Measurements from ENCODE around the gene PRKG1. TPM values are rescaled to one million over a fixed set of nuclear protein-coding genes. Genes with fewer than 3 reads are reported as not detected.

PRKG1 gene
- total RNA-seq, 4 donors from 2014 or later, result 24.5 to 46.1 (median 37.1) TPM

DNA sequence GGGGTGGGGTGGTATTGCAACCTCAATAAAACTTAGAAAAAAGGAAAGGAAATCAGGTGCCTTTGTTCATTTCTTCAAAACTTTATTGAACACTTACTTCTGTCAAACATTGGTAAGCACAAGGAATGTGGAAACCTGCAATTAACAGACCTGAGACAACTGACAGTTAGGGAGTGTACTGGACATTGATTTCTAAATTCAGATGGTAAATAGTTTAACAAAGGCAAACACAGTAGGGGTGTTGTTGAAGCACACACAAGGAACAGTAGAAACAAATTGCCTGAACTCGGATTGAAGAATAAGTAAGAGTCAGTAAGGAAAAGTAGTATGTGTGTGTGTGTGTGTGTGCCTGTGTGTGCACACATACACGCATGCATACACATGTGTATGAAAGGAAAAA is 516.5 kb downstream of the PRKG1 start:
- TF ChIP-seq, protein P1, sequence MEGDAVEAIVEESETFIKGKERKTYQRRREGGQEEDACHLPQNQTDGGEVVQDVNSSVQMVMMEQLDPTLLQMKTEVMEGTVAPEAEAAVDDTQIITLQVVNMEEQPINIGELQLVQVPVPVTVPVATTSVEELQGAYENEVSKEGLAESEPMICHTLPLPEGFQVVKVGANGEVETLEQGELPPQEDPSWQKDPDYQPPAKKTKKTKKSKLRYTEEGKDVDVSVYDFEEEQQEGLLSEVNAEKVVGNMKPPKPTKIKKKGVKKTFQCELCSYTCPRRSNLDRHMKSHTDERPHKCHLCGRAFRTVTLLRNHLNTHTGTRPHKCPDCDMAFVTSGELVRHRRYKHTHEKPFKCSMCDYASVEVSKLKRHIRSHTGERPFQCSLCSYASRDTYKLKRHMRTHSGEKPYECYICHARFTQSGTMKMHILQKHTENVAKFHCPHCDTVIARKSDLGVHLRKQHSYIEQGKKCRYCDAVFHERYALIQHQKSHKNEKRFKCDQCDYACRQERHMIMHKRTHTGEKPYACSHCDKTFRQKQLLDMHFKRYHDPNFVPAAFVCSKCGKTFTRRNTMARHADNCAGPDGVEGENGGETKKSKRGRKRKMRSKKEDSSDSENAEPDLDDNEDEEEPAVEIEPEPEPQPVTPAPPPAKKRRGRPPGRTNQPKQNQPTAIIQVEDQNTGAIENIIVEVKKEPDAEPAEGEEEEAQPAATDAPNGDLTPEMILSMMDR (IDR thresholded peaks at IDR 0.05), result no peak
- no peak for TF ChIP-seq POLR2AphosphoS5 (IDR thresholded peaks at IDR 0.05)
- TF ChIP-seq POLR2A (IDR thresholded peaks at IDR 0.05; ENCODE audit: low read depth), result no peak
- no peak for TF ChIP-seq EP300 (IDR thresholded peaks at IDR 0.05)
- no peaks in the 10 kb centered on the region for H3K4me1 ChIP-seq
- no peak overlapping the region for H3K4me3 ChIP-seq
- WGBS, result 94% methylated on average over 2 of the region's 2 CpGs
- no peak overlapping the region for H3K27ac ChIP-seq (replicated peaks in 1 of 4)
- DNase-seq (ENCODE audit: extremely low spot score), result no peak
- H3K27me3 ChIP-seq, result no peaks in the 10 kb centered on the region
- intact Hi-C loops (cut with DNase I), result no loop called here
- H3K9me3 ChIP-seq, result no peaks in the 10 kb centered on the region
- H3K36me3 ChIP-seq, result no peaks in the 10 kb centered on the region

- no peak overlapping the region for H3K27ac ChIP-seq (replicated peaks in 1 of 4)
- WGBS, result 86% methylated on average over 3 of the region's 3 CpGs
- TF ChIP-seq EP300 (IDR thresholded peaks at IDR 0.05), result no peak
- TF ChIP-seq, protein P1 (IDR thresholded peaks at IDR 0.05), result no peak
- TF ChIP-seq POLR2A (IDR thresholded peaks at IDR 0.05; ENCODE audit: low read depth), result no peak
- TF ChIP-seq POLR2AphosphoS5 (IDR thresholded peaks at IDR 0.05), result no peak
- DNase-seq (ENCODE audit: extremely low spot score), result no peak
- H3K9me3 ChIP-seq, result no peaks in the 10 kb centered on the region
- H3K4me3 ChIP-seq, result no peak overlapping the region
- intact Hi-C loops (cut with DNase I), result no loop called here
- H3K4me1 ChIP-seq, result no peaks in the 10 kb centered on the region
- no peaks in the 10 kb centered on the region for H3K27me3 ChIP-seq
- no peaks in the 10 kb centered on the region for H3K36me3 ChIP-seq
These were observed 522.4 kb downstream of the PRKG1 start for GRCh38 chr10:51596695-51597094.

- intact Hi-C loops (cut with DNase I), result no loop called here
- no peaks in the 10 kb centered on the region for H3K4me1 ChIP-seq
- H3K36me3 ChIP-seq, result no peaks in the 10 kb centered on the region
- H3K27me3 ChIP-seq, result no peaks in the 10 kb centered on the region
- no peak for TF ChIP-seq EP300 (IDR thresholded peaks at IDR 0.05)
- no peak for TF ChIP-seq POLR2AphosphoS5 (IDR thresholded peaks at IDR 0.05)
- TF ChIP-seq POLR2A (IDR thresholded peaks at IDR 0.05; ENCODE audit: low read depth), result no peak
- TF ChIP-seq, protein P1 (IDR thresholded peaks at IDR 0.05), result no peak
- H3K4me3 ChIP-seq, result no peak overlapping the region
- no peaks in the 10 kb centered on the region for H3K9me3 ChIP-seq
- DNase-seq (ENCODE audit: extremely low spot score), result no peak
- no peak overlapping the region for H3K27ac ChIP-seq (replicated peaks in 1 of 4)
- WGBS, result 76% methylated on average over 1 of the region's 1 CpG
These were observed 525.4 kb downstream of the PRKG1 start for GRCh38 chr10:51599647-51600046.

DNA sequence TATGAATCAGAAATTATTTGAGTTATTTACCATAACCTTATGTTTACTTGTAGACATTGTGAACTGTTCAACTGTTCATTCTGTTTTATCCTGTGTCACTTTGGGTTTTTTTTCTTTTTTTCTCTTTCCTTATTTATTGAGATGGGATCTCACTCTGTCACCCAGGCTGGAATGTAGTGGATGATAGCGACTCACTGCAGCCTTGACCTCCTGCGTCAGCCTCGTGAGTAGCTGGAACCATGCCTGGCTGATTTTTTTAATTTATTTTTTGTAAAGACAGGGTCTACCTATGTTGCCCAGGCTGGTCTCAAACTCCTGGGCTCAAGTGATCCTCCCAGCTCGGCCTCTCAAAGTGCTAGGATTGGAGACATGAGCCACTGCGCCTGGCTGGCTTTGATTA is 528.0 kb downstream of the PRKG1 start:
- intact Hi-C loops (cut with DNase I), result no loop called here
- no peaks in the 10 kb centered on the region for H3K27me3 ChIP-seq
- TF ChIP-seq EP300 (IDR thresholded peaks at IDR 0.05), result no peak
- TF ChIP-seq, protein P1 (IDR thresholded peaks at IDR 0.05), result no peak
- no peak for TF ChIP-seq POLR2A (IDR thresholded peaks at IDR 0.05; ENCODE audit: low read depth)
- no peak for TF ChIP-seq POLR2AphosphoS5 (IDR thresholded peaks at IDR 0.05)
- no peaks in the 10 kb centered on the region for H3K9me3 ChIP-seq
- H3K4me1 ChIP-seq, result no peaks in the 10 kb centered on the region
- no peak for DNase-seq (ENCODE audit: extremely low spot score)
- 72% methylated on average over 5 of the region's 5 CpGs for WGBS
- H3K27ac ChIP-seq (replicated peaks in 1 of 4), result no peak overlapping the region
- no peak overlapping the region for H3K4me3 ChIP-seq
- no peaks in the 10 kb centered on the region for H3K36me3 ChIP-seq

DNA sequence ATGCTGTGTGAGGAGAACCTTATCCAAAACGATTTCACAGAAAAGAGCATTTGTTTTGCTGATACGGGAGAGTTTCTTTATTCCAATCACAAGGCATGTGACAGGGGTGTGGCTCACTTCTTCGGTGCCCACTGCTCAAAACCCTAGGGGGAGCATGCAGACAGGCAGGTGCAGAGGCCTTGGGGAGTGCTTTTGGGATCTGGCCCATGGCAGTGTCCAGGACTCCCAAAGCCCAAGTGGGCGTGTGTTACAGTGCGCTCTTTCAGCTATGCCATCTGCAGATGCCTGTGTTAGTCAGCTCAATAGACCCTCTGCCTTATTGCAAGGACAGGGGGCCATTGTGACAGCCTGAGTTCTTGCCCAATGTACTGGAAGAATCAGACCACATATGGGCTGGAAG is 530.3 kb downstream of the PRKG1 start:
- WGBS, result 78% methylated on average over 4 of the region's 5 CpGs
- Histone ChIP-seq H3K4me3 (no peak overlapping the region), H3K27ac (replicated peaks in 1 of 4) (no peak overlapping the region), H3K9me3 (no peaks in the 10 kb centered on the region), H3K27me3 (no peaks in the 10 kb centered on the region), H3K36me3 (no peaks in the 10 kb centered on the region), H3K4me1 (no peaks in the 10 kb centered on the region)
- TF ChIP-seq, protein P1 (IDR thresholded peaks at IDR 0.05), result no peak
- TF ChIP-seq POLR2A (IDR thresholded peaks at IDR 0.05; ENCODE audit: low read depth) (no peak), EP300 (IDR thresholded peaks at IDR 0.05) (no peak), POLR2AphosphoS5 (IDR thresholded peaks at IDR 0.05) (no peak)
- intact Hi-C loops (cut with DNase I), result no loop called here
- no peak for DNase-seq (ENCODE audit: extremely low spot score)

Measured in esophagus muscularis mucosa (tissue), 4 donors.